Measurements from ENCODE around the gene BAHCC1. TPM values are rescaled to one million over a fixed set of nuclear protein-coding genes. Genes with fewer than 3 reads are reported as not detected.

BAHCC1 gene
- total RNA-seq, 2 donors from 2014 or later: 41.2 to 69.6 TPM

GRCh38 chr17:81461607-81462500 is 66.6 kb downstream of the BAHCC1 start:
- TF ChIP-seq CTCF (IDR thresholded peaks at IDR 0.05): no peak
- no peaks in the 10 kb centered on the region for H3K27me3 ChIP-seq (replicated peaks; ENCODE audit: insufficient read depth)
- no peak for ATAC-seq (ENCODE audit: insufficient number of reproducible peaks, low FRiP score, low read depth)

GRCh38 chr17:81462506-81463125 is 67.4 kb downstream of the BAHCC1 start:
- no peak for DNase-seq (ENCODE audit: low spot score)
- no peak overlapping the region for H3K4me3 ChIP-seq
- H3K27me3 ChIP-seq (replicated peaks; ENCODE audit: insufficient read depth): no peaks in the 10 kb centered on the region
- no peaks in the 10 kb centered on the region for H3K4me1 ChIP-seq (ENCODE audit: control insufficient read depth in 1 of 2, low read depth in 2 of 2)
- no peak overlapping the region for H3K27ac ChIP-seq
- H3K9me3 ChIP-seq: no peaks in the 10 kb centered on the region
- peaks cover 18% of the 10 kb centered on the region for H3K36me3 ChIP-seq
- no peak for ATAC-seq (ENCODE audit: insufficient number of reproducible peaks, low FRiP score, low read depth)
- no peak for TF ChIP-seq CTCF (IDR thresholded peaks at IDR 0.05)

More at GRCh38 chr17:81461607-81462500, 66.6 kb downstream of the BAHCC1 start:
- no peak for DNase-seq (ENCODE audit: low spot score)
- H3K4me3 ChIP-seq: no peak overlapping the region
- no peak overlapping the region for H3K27ac ChIP-seq
- H3K36me3 ChIP-seq: peaks cover 18% of the 10 kb centered on the region
- H3K9me3 ChIP-seq: no peaks in the 10 kb centered on the region
- no peaks in the 10 kb centered on the region for H3K4me1 ChIP-seq (ENCODE audit: control insufficient read depth in 1 of 2, low read depth in 2 of 2)

GRCh38 chr17:81463506-81463905 is 68.2 kb downstream of the BAHCC1 start:
- TF ChIP-seq CTCF (IDR thresholded peaks at IDR 0.05): no peak
- Histone ChIP-seq H3K4me3 (no peak overlapping the region), H3K27me3 (replicated peaks; ENCODE audit: insufficient read depth) (no peaks in the 10 kb centered on the region), H3K4me1 (ENCODE audit: control insufficient read depth in 1 of 2, low read depth in 2 of 2) (no peaks in the 10 kb centered on the region), H3K9me3 (no peaks in the 10 kb centered on the region), H3K36me3 (peaks cover 18% of the 10 kb centered on the region), H3K27ac (no peak overlapping the region)
- ATAC-seq (ENCODE audit: insufficient number of reproducible peaks, low FRiP score, low read depth): no peak
- no peak for DNase-seq (ENCODE audit: low spot score)

- H3K4me1 ChIP-seq (ENCODE audit: control insufficient read depth in 1 of 2, low read depth in 2 of 2): no peaks in the 10 kb centered on the region
- no peak for TF ChIP-seq CTCF (IDR thresholded peaks at IDR 0.05)
- H3K9me3 ChIP-seq: no peaks in the 10 kb centered on the region
- no peak for DNase-seq (ENCODE audit: low spot score)
- no peak overlapping the region for H3K27ac ChIP-seq
- H3K36me3 ChIP-seq: peaks cover 18% of the 10 kb centered on the region
- no peaks in the 10 kb centered on the region for H3K27me3 ChIP-seq (replicated peaks; ENCODE audit: insufficient read depth)
- ATAC-seq (ENCODE audit: insufficient number of reproducible peaks, low FRiP score, low read depth): no peak
- H3K4me3 ChIP-seq: no peak overlapping the region
Measured at GRCh38 chr17:81464586-81464985, 69.3 kb downstream of the BAHCC1 start.

GRCh38 chr17:81465910-81466309 is 70.7 kb downstream of the BAHCC1 start:
- DNase-seq (ENCODE audit: low spot score): no peak
- no peak for ATAC-seq (ENCODE audit: insufficient number of reproducible peaks, low FRiP score, low read depth)
- TF ChIP-seq CTCF (IDR thresholded peaks at IDR 0.05): no peak
- no peak overlapping the region for H3K4me3 ChIP-seq
- H3K27ac ChIP-seq: no peak overlapping the region
- H3K36me3 ChIP-seq: peaks cover 18% of the 10 kb centered on the region
- no peaks in the 10 kb centered on the region for H3K9me3 ChIP-seq
- H3K27me3 ChIP-seq (replicated peaks; ENCODE audit: insufficient read depth): no peaks in the 10 kb centered on the region
- peaks cover 0 to 3% of the 10 kb centered on the region in 2 donors for H3K4me1 ChIP-seq (ENCODE audit: control insufficient read depth in 1 of 2, low read depth in 2 of 2)
